H9 (cell line): ENCODE measurements around the gene RHOD. TPM values are rescaled to one million over a fixed set of nuclear protein-coding genes. Genes with fewer than 3 reads are reported as not detected.

Source experiments
- DNase-seq: peaks from one replicate; pipeline ENCODE4 v3.0.0-alpha.2; 2017
- H2AFZ ChIP-seq: one replicate; pipeline ENCODE4 v1.6.1; 2013; ENCODE audit warnings: mild to moderate bottlenecking, low read length, control low read depth, moderate library complexity
- H2AK5ac ChIP-seq: 2 replicates; pipeline ENCODE4 v1.6.1; 2013; ENCODE audit warnings: low read length, control low read depth, mixed read lengths; ENCODE audit not compliant: insufficient read length
- H2BK120ac ChIP-seq: one replicate; pipeline ENCODE4 v1.6.1; 2013; ENCODE audit warnings: low read depth, mild to moderate bottlenecking, low read length, control low read depth, inconsistent platforms; ENCODE audit not compliant: poor library complexity, severe bottlenecking
- H2BK12ac ChIP-seq: 2 replicates; pipeline ENCODE4 v1.6.1; 2013; ENCODE audit warnings: low read length, control low read depth, mixed read lengths, low read depth; ENCODE audit not compliant: insufficient read length
- H2BK15ac ChIP-seq: 2 replicates; pipeline ENCODE4 v1.6.1; 2013; ENCODE audit warnings: low read depth, low read length, control low read depth
- H2BK20ac ChIP-seq: one replicate; pipeline ENCODE4 v1.6.1; 2013; ENCODE audit warnings: low read depth, mild to moderate bottlenecking, low read length, control low read depth, inconsistent platforms; ENCODE audit not compliant: poor library complexity, severe bottlenecking
- H2BK5ac ChIP-seq: 2 replicates; pipeline ENCODE4 v1.6.1; 2013; ENCODE audit warnings: low read length, control low read depth, mixed read lengths; ENCODE audit not compliant: insufficient read length
- H3K14ac ChIP-seq: 2 replicates; pipeline ENCODE4 v1.6.1; 2013; ENCODE audit warnings: low read length, control low read depth; ENCODE audit not compliant: insufficient read depth
- H3K18ac ChIP-seq: 2 replicates; pipeline ENCODE4 v1.6.1; 2013; ENCODE audit warnings: low read depth, mild to moderate bottlenecking, mixed read lengths, low read length, control low read depth; ENCODE audit not compliant: insufficient read length
- H3K23ac ChIP-seq: 2 replicates; pipeline ENCODE4 v1.6.1; 2013; ENCODE audit warnings: low read length, control low read depth, mixed read lengths, low read depth; ENCODE audit not compliant: insufficient read length
- H3K23me2 ChIP-seq: 2 replicates; pipeline ENCODE4 v1.6.1; 2013; ENCODE audit warnings: low read depth, mild to moderate bottlenecking, mixed read lengths, low read length, control low read depth; ENCODE audit not compliant: insufficient read length, poor library complexity, severe bottlenecking
- H3K27ac ChIP-seq: 2 replicates; pipeline ENCODE4 v1.5.1; 2013; ENCODE audit warnings: low read length, control low read depth, mixed read lengths, low read depth; ENCODE audit not compliant: insufficient read length
- H3K27me3 ChIP-seq: 2 replicates; pipeline ENCODE4 v1.6.1; 2013; ENCODE audit warnings: low read length, control low read depth, inconsistent platforms; ENCODE audit not compliant: insufficient read depth
- H3K4ac ChIP-seq: 2 replicates; pipeline ENCODE4 v1.6.1; 2013; ENCODE audit warnings: low read depth, mild to moderate bottlenecking, control low read depth, inconsistent platforms, low read length, moderate library complexity
- H3K4me1 ChIP-seq: 2 replicates; pipeline ENCODE4 v1.6.1; 2013; ENCODE audit warnings: low read length, control low read depth, inconsistent platforms; ENCODE audit not compliant: insufficient read depth
- H3K4me2 ChIP-seq: 2 replicates; pipeline ENCODE4 v1.6.1; 2013; ENCODE audit warnings: low read length, control low read depth, mixed read lengths; ENCODE audit not compliant: insufficient read length, insufficient read depth
- H3K56ac ChIP-seq: 2 replicates; pipeline ENCODE4 v1.6.1; 2013; ENCODE audit warnings: low read depth, mild to moderate bottlenecking, mixed read lengths, low read length, control low read depth; ENCODE audit not compliant: insufficient read length
- H3K79me1 ChIP-seq: 2 replicates; pipeline ENCODE4 v1.6.1; 2013; ENCODE audit warnings: low read depth, mild to moderate bottlenecking, moderate library complexity, low read length, control low read depth, inconsistent platforms; ENCODE audit not compliant: insufficient read depth, poor library complexity, severe bottlenecking
- H3K79me2 ChIP-seq: 2 replicates; pipeline ENCODE4 v1.6.1; 2013; ENCODE audit warnings: low read length, control low read depth, inconsistent platforms; ENCODE audit not compliant: insufficient read depth
- H3K9ac ChIP-seq: 2 replicates; pipeline ENCODE4 v1.6.1; 2013; ENCODE audit warnings: low read length, control low read depth, mixed read lengths; ENCODE audit not compliant: insufficient read length; ENCODE audit errors: extremely low read depth
- H3K9me3 ChIP-seq: one replicate; pipeline ENCODE4 v1.6.1; 2013; ENCODE audit warnings: low read depth, low read length, inconsistent platforms; ENCODE audit not compliant: control insufficient read depth
- H3T11ph ChIP-seq: one replicate; pipeline ENCODE4 v1.6.1; 2013; ENCODE audit warnings: mild to moderate bottlenecking, low read length, control low read depth, inconsistent platforms
- H4K20me1 ChIP-seq: one replicate; pipeline ENCODE4 v1.6.1; 2013; ENCODE audit not compliant: control insufficient read depth, insufficient read length, insufficient read depth
- H4K5ac ChIP-seq: 2 replicates; pipeline ENCODE4 v1.6.1; 2013; ENCODE audit warnings: low read depth, mild to moderate bottlenecking, mixed read lengths, low read length, control low read depth; ENCODE audit not compliant: insufficient read length
- H4K8ac ChIP-seq: replicated peaks from 2 replicates; pipeline ENCODE4 v1.6.1; 2013; ENCODE audit warnings: low read length, control low read depth, mixed read lengths, low read depth; ENCODE audit not compliant: insufficient read length
- H4K91ac ChIP-seq: 2 replicates; pipeline ENCODE4 v1.6.1; 2013; ENCODE audit warnings: low read depth, mild to moderate bottlenecking, moderate library complexity, mixed read lengths, low read length, control low read depth; ENCODE audit not compliant: insufficient read length
- H3K27ac Mint-ChIP-seq, 3 experiments: 2 replicates in 2 of 3; 3 replicates in 1 of 3; pipeline ENCODE4 v1.8.0; 2020 to 2021; ENCODE audit warnings: mixed read lengths in 3 of 3, mild to moderate bottlenecking in 1 of 3, moderate library complexity in 1 of 3
- H3K27me3 Mint-ChIP-seq: 2 replicates; pipeline ENCODE4 v1.8.0; 2021; ENCODE audit warnings: low read depth, mild to moderate bottlenecking, moderate library complexity, mixed read lengths
- H3K36me3 Mint-ChIP-seq, 3 experiments: 2 replicates in 2 of 3; 3 replicates in 1 of 3; pipeline ENCODE4 v1.8.0; 2020 to 2021; ENCODE audit warnings: low read depth in 3 of 3, mixed read lengths in 3 of 3; ENCODE audit not compliant: insufficient read depth in 1 of 3
- H3K4me1 Mint-ChIP-seq, 2 experiments: 2 replicates each; pipeline ENCODE4 v1.8.0; 2020; ENCODE audit warnings: mixed read lengths in 2 of 2
- H3K4me3 Mint-ChIP-seq, 2 experiments: 2 replicates in 1 of 2; 3 replicates in 1 of 2; pipeline ENCODE4 v1.8.0; 2020 to 2021; ENCODE audit warnings: mild to moderate bottlenecking in 2 of 2, mixed read lengths in 2 of 2, moderate library complexity in 1 of 2
- H3K9me3 Mint-ChIP-seq, 2 experiments: 2 replicates in 1 of 2; 3 replicates in 1 of 2; pipeline ENCODE4 v1.8.0; 2020; ENCODE audit warnings: mild to moderate bottlenecking in 2 of 2, mixed read lengths in 2 of 2, moderate library complexity in 1 of 2
- CTCF ChIP-seq: fragments of 200-600 bp; sonication (generic); conservative IDR thresholded peaks from 3 replicates; pipeline ENCODE4 v1.8.0; 2021; ENCODE audit warnings: antibody characterized with exemption, mild to moderate bottlenecking
- WGBS: extraction: QIAGEN DNeasy Blood & Tissue Kit; methylation state at CpG from one replicate; pipeline ENCODE4 v1.1.7; 2013; ENCODE audit warnings: missing lambda C conversion rate, low lambda C conversion rate, mixed read lengths; ENCODE audit not compliant: insufficient read length; ENCODE audit errors: extremely low coverage; 5-methylcytosine and 5-hydroxymethylcytosine counted together
- total RNA-seq: library from RNA; stranded (reverse); gene quantifications from 2 replicates; pipeline ENCODE4 v1.2.1, GENCODE V29; 2021

Gene RHOD
- total RNA-seq, 1 experiment from 2014 or later, result 14.8 TPM

GRCh38 chr11:67079065-67079705 lies 22.5 kb downstream of the RHOD start:
- H3K9me3 ChIP-seq, result no peaks in the 10 kb centered on the region
- TF ChIP-seq CTCF, result no peak
- H3K4ac ChIP-seq, result no peak overlapping the region
- H3K9me3 Mint-ChIP-seq, result no peaks in the 10 kb centered on the region; a peak in 2 of 5 replicates
- no peak overlapping the region for H3K14ac ChIP-seq
- H3K4me1 Mint-ChIP-seq, result peaks cover 14 to 29% of the 10 kb centered on the region in 2 experiments
- no peak overlapping the region for H3K4me2 ChIP-seq
- H3K27ac ChIP-seq, result no peak overlapping the region
- no peak overlapping the region for H2BK12ac ChIP-seq
- no peak overlapping the region for H2BK20ac ChIP-seq
- H4K20me1 ChIP-seq, result no peaks in the 10 kb centered on the region
- H3K23me2 ChIP-seq, result no peaks in the 10 kb centered on the region
- no peak overlapping the region for H3K56ac ChIP-seq
- H3K79me2 ChIP-seq, result no peaks in the 10 kb centered on the region
- H3T11ph ChIP-seq, result no peak overlapping the region
- no peak overlapping the region for H3K9ac ChIP-seq
- H2AK5ac ChIP-seq, result no peak overlapping the region
- no peak overlapping the region for H4K5ac ChIP-seq
- H3K36me3 Mint-ChIP-seq, result no peaks in the 10 kb centered on the region; a peak in 1 of 7 replicates
- no peaks in the 10 kb centered on the region for H3K27me3 ChIP-seq
- H3K27ac Mint-ChIP-seq, result no peak overlapping the region
- no peaks in the 10 kb centered on the region for H3K4me1 ChIP-seq
- no peak overlapping the region for H3K23ac ChIP-seq
- no peaks in the 10 kb centered on the region for H3K79me1 ChIP-seq
- H2BK15ac ChIP-seq, result no peak overlapping the region
- H2AFZ ChIP-seq, result no peak overlapping the region
- no peak for DNase-seq
- no peak overlapping the region for H3K4me3 Mint-ChIP-seq
- H4K91ac ChIP-seq, result no peak overlapping the region
- WGBS, result no CpG with 5 or more reads among the region's 6 CpGs
- H3K27me3 Mint-ChIP-seq, result no peaks in the 10 kb centered on the region; the same call in 1 of the 2 replicates
- no peak overlapping the region for H2BK5ac ChIP-seq
- H3K18ac ChIP-seq, result no peak overlapping the region
- no peak overlapping the region for H2BK120ac ChIP-seq
- H4K8ac ChIP-seq, result no peak overlapping the region
